ENCODE measurements around the gene TMA7. TPM values are rescaled to one million over a fixed set of nuclear protein-coding genes. Genes with fewer than 3 reads are reported as not detected.

Gene TMA7
- total and polyA plus RNA-seq, 12 donors = 140 to 1,063 (median 196) TPM

- Histone ChIP-seq H3K27ac (no peak overlapping the region), H3K4me1 (peaks cover 0 to 11% (median 0%) of the 10 kb centered on the region in 9 donors), H3K9me3 (no peaks in the 10 kb centered on the region), H3K36me3 (peaks cover 0 to 5% (median 0%) of the 10 kb centered on the region in 9 donors), H3K4me3 (no peak overlapping the region), H3K27me3 (peaks cover 0 to 27% (median 0%) of the 10 kb centered on the region in 7 donors)
- TF ChIP-seq CTCF (IDR thresholded peaks at IDR 0.05) = no peak
- DNase-seq (no peak), ATAC-seq (peak in 1 of 8 donors; percentile 6)
- 68 to 69% methylated on average over 9 of the region's 9 CpGs for WGBS, 2 donors
- intact Hi-C loops (cut with DNase I) = loop anchor here in 2 of 10 donors (10.0 kb wide), 2 partner anchors 113 to 123 kb away; no protein-coding TSS in a partner anchor
Measured at GRCh38 chr3:48397767-48398681, 42.0 kb upstream of the TMA7 start.

GRCh38 chr3:48398701-48399386 is 41.2 kb upstream of the TMA7 start:
- peaks cover 0 to 8% (median 0%) of the 10 kb centered on the region in 9 donors for H3K36me3 ChIP-seq
- no peaks in the 10 kb centered on the region for H3K9me3 ChIP-seq
- peaks cover 0 to 24% (median 0%) of the 10 kb centered on the region in 7 donors for H3K27me3 ChIP-seq
- H3K27ac ChIP-seq = no peak overlapping the region
- intact Hi-C loops (cut with DNase I) = loop anchor here in 2 of 10 donors (10.0 kb wide), 2 partner anchors 114 to 124 kb away; no protein-coding TSS in a partner anchor
- TF ChIP-seq CTCF (IDR thresholded peaks at IDR 0.05) = no peak
- H3K4me1 ChIP-seq = peaks cover 0 to 11% (median 0%) of the 10 kb centered on the region in 9 donors
- ATAC-seq (peak in 1 of 8 donors; percentile 5), DNase-seq (no peak)
- 62 to 67% methylated on average over 11 of the region's 11 CpGs for whole genome bisulfite sequencing, 2 donors
- no peak overlapping the region for H3K4me3 ChIP-seq

GRCh38 chr3:48399387-48400172 is 40.5 kb upstream of the TMA7 start:
- ATAC-seq = no peak

More at GRCh38 chr3:48399387-48400172, 40.5 kb upstream of the TMA7 start:
- TF ChIP-seq CTCF (IDR thresholded peaks at IDR 0.05) = no peak
- no peak for DNase-seq
- H3K9me3 ChIP-seq = no peaks in the 10 kb centered on the region
- WGBS, 2 donors = 73 to 85% methylated on average over 4 of the region's 4 CpGs
- peaks cover 0 to 11% (median 0%) of the 10 kb centered on the region in 9 donors for H3K4me1 ChIP-seq
- no peak overlapping the region for H3K4me3 ChIP-seq
- intact Hi-C loops (cut with DNase I) = loop anchor here (2.0 to 10.0 kb wide), 9 partner anchors 35 to 153 kb away; no protein-coding TSS in a partner anchor
- no peak overlapping the region for H3K27ac ChIP-seq
- peaks cover 0 to 17% (median 0%) of the 10 kb centered on the region in 7 donors for H3K27me3 ChIP-seq
- peaks cover 0 to 16% (median 0%) of the 10 kb centered on the region in 9 donors for H3K36me3 ChIP-seq

Data from heart right ventricle (tissue), 16 donors.